Measurements from ENCODE around the gene DUS2.

The DUS2 gene

DNA sequence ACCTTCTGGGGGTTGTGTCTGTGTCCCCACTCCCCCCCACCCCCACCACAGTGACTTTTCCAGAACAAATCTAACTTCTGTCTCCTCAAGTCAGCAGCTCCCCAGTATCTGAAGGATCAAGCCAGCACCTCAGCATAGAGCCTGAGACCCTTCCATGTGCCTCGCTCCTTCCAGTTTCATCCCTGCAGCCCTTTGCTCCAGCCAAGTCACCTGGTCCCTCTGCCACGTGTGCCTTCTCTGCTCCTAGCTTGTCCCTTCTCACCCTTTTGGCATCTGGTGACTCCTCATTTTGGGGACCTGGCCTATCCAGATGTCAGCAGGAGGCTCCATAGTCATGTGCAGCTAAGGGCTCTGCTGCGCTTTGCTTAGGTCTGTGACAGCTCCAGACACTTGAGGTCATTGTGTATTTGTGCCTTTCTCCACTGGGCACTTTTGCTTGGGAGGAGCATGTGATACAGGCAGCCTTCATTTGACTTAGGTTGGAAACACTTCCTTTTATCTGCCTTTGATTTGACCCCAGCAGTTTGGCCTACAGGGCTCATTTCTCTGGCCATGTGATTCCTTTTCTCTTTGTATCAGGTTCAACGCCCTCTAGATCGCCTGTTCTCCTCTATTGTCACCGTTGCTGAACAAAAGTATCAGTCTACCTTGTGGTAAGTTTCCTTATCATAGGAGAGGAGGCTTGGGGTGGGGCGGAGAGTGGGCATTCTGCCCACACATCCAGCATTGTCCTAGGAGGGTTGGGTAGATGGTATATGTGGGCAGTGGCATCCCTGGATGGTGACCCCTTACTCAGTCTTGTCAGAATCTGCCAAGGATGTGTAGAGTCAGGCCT is 55.0 kb downstream of the DUS2 start:
- Histone ChIP-seq H3K4me3 (ENCODE audit: low read length) (no peak overlapping the region), H3K9me3 (ENCODE audit: control insufficient read depth, insufficient read depth, low read length) (no peaks in the 10 kb centered on the region), H3K27ac (ENCODE audit: low read length) (no peak overlapping the region), H3K4me1 (ENCODE audit: control insufficient read depth, insufficient read depth, low read length) (no peaks in the 10 kb centered on the region), H3K36me3 (ENCODE audit: control insufficient read depth, insufficient read depth, low read length) (peaks cover 18% of the 10 kb centered on the region; the same call in 1 of the 2 replicates), H3K27me3 (ENCODE audit: control insufficient read depth, insufficient read depth, low read length) (no peaks in the 10 kb centered on the region)
- no CpG with 5 or more reads among the region's 7 CpGs for whole genome bisulfite sequencing (ENCODE audit: insufficient coverage, insufficient read length)
- no peak for DNase-seq (ENCODE audit: low read depth, low spot score)

DNA sequence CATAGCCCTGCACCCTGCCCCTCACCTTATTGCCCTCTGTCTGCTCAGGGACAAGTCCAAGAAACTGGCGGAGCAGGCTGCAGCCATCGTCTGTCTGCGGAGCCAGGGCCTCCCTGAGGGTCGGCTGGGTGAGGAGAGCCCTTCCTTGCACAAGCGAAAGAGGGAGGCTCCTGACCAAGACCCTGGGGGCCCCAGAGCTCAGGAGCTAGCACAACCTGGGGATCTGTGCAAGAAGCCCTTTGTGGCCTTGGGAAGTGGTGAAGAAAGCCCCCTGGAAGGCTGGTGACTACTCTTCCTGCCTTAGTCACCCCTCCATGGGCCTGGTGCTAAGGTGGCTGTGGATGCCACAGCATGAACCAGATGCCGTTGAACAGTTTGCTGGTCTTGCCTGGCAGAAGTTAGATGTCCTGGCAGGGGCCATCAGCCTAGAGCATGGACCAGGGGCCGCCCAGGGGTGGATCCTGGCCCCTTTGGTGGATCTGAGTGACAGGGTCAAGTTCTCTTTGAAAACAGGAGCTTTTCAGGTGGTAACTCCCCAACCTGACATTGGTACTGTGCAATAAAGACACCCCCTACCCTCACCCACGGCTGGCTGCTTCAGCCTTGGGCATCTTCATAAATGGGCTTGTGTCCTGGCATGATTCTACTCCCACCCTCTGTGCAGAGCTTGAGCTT is 55.8 kb downstream of the DUS2 start:
- Histone ChIP-seq H3K9me3 (ENCODE audit: control insufficient read depth, insufficient read depth, low read length) (no peaks in the 10 kb centered on the region), H3K36me3 (ENCODE audit: control insufficient read depth, insufficient read depth, low read length) (peaks cover 17% of the 10 kb centered on the region; the same call in 1 of the 2 replicates), H3K27ac (ENCODE audit: low read length) (no peak overlapping the region), H3K27me3 (ENCODE audit: control insufficient read depth, insufficient read depth, low read length) (no peaks in the 10 kb centered on the region), H3K4me1 (ENCODE audit: control insufficient read depth, insufficient read depth, low read length) (peaks cover 2% of the 10 kb centered on the region; the same call in 1 of the 2 replicates), H3K4me3 (ENCODE audit: low read length) (no peak overlapping the region)
- no CpG with 5 or more reads among the region's 8 CpGs for WGBS (ENCODE audit: insufficient coverage, insufficient read length)
- DNase-seq (ENCODE audit: low read depth, low spot score) = no peak

DNA sequence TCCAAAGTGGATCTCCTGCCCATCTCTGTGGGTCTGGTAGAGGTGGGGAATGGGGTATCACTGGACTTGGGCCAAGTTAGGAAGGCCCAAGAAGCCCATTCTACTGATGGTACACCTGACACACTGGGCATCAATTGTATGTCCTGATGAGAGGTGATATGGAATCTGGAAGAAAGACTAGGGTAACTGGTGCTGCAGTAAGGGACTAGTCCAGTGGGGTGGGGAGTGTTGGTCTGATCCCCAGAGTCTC is 56.2 kb downstream of the DUS2 start:
- no peak overlapping the region for H3K27ac ChIP-seq (ENCODE audit: low read length)
- H3K4me1 ChIP-seq (ENCODE audit: control insufficient read depth, insufficient read depth, low read length) = peaks cover 2% of the 10 kb centered on the region; the same call in 1 of the 2 replicates
- no peak for DNase-seq (ENCODE audit: low read depth, low spot score)
- no peaks in the 10 kb centered on the region for H3K27me3 ChIP-seq (ENCODE audit: control insufficient read depth, insufficient read depth, low read length)
- peaks cover 14% of the 10 kb centered on the region; the same call in 1 of the 2 replicates for H3K36me3 ChIP-seq (ENCODE audit: control insufficient read depth, insufficient read depth, low read length)
- H3K4me3 ChIP-seq (ENCODE audit: low read length) = no peak overlapping the region
- H3K9me3 ChIP-seq (ENCODE audit: control insufficient read depth, insufficient read depth, low read length) = no peaks in the 10 kb centered on the region

DNA sequence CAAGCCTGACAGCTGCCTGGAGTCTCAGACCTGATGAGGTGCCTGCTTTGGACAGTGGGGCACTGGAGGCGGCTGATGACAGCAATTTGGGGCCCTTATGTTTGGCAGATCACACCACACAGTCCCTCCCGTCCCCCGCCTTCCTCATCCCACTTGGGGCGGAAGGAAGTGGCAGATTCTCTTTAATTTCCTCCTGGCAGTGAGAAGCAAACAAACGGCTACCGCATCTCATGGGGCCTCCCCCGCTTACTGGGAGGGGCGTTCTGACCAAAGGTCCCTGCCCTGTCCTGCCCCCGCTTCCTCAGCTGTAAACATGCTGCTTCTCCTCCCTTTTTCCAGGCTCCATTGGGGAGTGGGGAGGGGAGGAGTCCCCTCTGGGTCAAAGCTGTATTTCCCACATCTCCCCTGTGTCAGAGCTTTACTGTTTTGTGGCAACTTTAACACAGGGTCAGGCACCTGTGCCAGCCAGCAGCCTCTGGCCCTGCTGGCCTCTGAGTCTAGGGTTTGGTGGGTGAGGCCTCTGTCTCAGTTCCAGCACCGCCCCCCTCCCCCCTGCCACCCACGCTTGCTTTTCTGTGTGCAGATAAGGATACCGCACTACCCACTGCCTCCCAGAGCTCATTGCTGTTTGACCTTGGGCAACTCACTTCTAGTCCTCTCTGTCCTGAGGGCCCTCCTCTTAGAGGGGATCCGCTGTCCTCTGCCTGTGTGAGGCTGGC is 56.7 kb downstream of the DUS2 start:
- DNase-seq (ENCODE audit: low read depth, low spot score) = no peak
- Histone ChIP-seq H3K4me1 (ENCODE audit: control insufficient read depth, insufficient read depth, low read length) (peaks cover 2% of the 10 kb centered on the region; the same call in 1 of the 2 replicates), H3K9me3 (ENCODE audit: control insufficient read depth, insufficient read depth, low read length) (no peaks in the 10 kb centered on the region), H3K27ac (ENCODE audit: low read length) (no peak overlapping the region), H3K27me3 (ENCODE audit: control insufficient read depth, insufficient read depth, low read length) (no peaks in the 10 kb centered on the region), H3K36me3 (ENCODE audit: control insufficient read depth, insufficient read depth, low read length) (peaks cover 9% of the 10 kb centered on the region; the same call in 1 of the 2 replicates), H3K4me3 (ENCODE audit: low read length) (no peak overlapping the region)
- no CpG with 5 or more reads among the region's 13 CpGs for WGBS (ENCODE audit: insufficient coverage, insufficient read length)

DNA sequence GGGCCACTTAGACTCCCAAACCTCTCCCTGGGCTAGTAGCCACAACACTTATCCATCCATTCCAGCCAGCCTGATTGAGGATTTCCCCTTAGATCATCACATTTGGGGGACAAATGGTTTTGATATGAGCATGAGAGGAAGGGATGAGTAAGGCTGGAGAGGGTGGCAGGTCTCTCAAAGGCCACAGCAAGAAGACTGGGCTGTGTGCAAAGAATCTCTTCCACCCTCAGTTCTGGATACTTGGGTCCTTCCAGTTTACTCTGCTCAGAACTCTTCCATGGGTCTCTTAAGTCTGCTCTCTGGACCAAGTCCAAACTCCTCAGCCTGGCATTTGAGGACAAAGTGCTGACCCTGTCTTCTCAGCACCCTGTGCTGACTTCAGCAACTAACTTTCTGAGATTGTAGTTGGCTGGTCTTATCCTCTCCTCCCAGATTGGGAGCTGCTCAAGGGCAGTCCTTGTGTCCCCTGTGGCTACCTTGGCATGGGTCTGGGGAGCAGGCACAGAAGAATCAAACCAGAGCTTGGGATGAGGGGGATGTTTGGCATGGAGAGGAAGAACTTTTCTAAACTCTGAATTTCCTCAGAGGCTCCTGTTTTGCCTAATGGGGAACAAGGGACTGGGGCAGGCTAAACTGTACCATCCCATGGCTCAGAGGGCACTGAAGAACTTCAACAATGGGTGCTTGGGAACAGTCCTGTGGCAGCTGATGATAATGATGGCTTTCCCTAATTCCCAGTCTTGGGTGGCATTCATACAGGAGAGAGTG is 59.0 kb downstream of the DUS2 start:
- Histone ChIP-seq H3K27me3 (ENCODE audit: control insufficient read depth, insufficient read depth, low read length) (no peaks in the 10 kb centered on the region), H3K27ac (ENCODE audit: low read length) (no peak overlapping the region), H3K4me3 (ENCODE audit: low read length) (no peak overlapping the region), H3K9me3 (ENCODE audit: control insufficient read depth, insufficient read depth, low read length) (no peaks in the 10 kb centered on the region), H3K4me1 (ENCODE audit: control insufficient read depth, insufficient read depth, low read length) (peaks cover 2% of the 10 kb centered on the region; the same call in 1 of the 2 replicates), H3K36me3 (ENCODE audit: control insufficient read depth, insufficient read depth, low read length) (peaks cover 2% of the 10 kb centered on the region; the same call in 1 of the 2 replicates)
- DNase-seq (ENCODE audit: low read depth, low spot score) = no peak

DNA sequence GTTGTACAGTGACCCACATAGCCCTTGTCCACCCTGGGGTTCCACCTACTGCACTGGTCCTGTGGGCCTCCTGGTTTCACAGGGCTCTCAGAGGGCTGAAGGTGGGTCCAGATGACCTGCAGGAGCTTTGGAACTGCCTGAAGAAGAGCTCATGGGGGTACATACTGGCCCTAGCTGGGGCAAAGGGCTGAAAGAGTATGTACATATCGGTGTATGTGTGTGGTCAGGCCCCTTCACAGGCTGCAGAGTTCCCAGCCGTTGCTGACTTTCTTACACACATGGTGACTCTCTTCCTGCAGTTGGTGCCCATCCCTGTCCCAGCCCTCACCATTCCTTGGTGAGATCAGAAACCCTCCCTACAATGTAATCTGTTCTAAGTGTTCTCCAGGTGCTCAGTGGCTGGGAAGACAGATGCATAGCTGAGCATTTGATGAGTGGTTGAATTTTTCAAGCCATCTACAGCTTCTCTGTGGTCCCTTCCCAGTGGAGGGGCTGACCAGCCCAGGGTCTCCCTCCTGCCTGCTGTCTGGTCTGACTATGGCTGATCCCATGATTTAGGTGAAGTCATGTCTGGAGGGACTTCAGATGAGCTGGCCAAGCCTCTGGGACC is 59.6 kb downstream of the DUS2 start:
- Histone ChIP-seq H3K4me1 (ENCODE audit: control insufficient read depth, insufficient read depth, low read length) (peaks cover 2% of the 10 kb centered on the region; the same call in 1 of the 2 replicates), H3K36me3 (ENCODE audit: control insufficient read depth, insufficient read depth, low read length) (peaks cover 2% of the 10 kb centered on the region; the same call in 1 of the 2 replicates), H3K4me3 (ENCODE audit: low read length) (no peak overlapping the region), H3K27me3 (ENCODE audit: control insufficient read depth, insufficient read depth, low read length) (no peaks in the 10 kb centered on the region), H3K27ac (ENCODE audit: low read length) (no peak overlapping the region), H3K9me3 (ENCODE audit: control insufficient read depth, insufficient read depth, low read length) (no peaks in the 10 kb centered on the region)
- DNase-seq (ENCODE audit: low read depth, low spot score) = no peak
- WGBS (ENCODE audit: insufficient coverage, insufficient read length) = no CpG with 5 or more reads among the region's 2 CpGs

DNA sequence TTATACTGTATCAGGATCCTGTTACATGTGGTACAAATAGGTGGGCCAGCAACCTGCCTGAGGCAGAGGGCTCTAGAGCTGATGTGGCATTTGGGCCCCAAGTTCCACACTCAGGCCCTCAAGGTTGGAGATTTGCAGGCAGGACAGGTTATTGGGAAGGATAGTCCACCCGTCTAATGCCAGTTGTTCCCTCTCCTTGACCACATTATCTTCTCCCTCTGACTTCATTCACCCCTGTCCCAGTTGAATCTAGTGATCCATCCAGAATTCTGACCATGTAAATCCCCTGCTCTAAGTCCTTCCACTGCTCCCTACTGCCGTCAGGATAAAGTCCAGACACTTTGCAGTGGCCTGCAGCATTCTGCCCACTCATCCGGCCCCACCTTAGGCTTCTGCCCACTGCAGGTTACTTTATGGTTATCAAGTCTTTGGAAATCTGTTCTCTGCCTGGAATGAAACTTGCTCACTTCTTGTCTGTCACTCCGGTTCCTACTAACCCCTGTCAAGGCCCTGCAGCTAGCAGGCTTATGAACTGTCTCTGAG is 60.2 kb downstream of the DUS2 start:
- Histone ChIP-seq H3K9me3 (ENCODE audit: control insufficient read depth, insufficient read depth, low read length) (no peaks in the 10 kb centered on the region), H3K36me3 (ENCODE audit: control insufficient read depth, insufficient read depth, low read length) (no peaks in the 10 kb centered on the region), H3K27me3 (ENCODE audit: control insufficient read depth, insufficient read depth, low read length) (no peaks in the 10 kb centered on the region), H3K27ac (ENCODE audit: low read length) (no peak overlapping the region), H3K4me1 (ENCODE audit: control insufficient read depth, insufficient read depth, low read length) (peaks cover 2% of the 10 kb centered on the region; the same call in 1 of the 2 replicates), H3K4me3 (ENCODE audit: low read length) (no peak overlapping the region)
- no CpG with 5 or more reads among the region's 4 CpGs for WGBS (ENCODE audit: insufficient coverage, insufficient read length)
- DNase-seq (ENCODE audit: low read depth, low spot score) = no peak

DNA sequence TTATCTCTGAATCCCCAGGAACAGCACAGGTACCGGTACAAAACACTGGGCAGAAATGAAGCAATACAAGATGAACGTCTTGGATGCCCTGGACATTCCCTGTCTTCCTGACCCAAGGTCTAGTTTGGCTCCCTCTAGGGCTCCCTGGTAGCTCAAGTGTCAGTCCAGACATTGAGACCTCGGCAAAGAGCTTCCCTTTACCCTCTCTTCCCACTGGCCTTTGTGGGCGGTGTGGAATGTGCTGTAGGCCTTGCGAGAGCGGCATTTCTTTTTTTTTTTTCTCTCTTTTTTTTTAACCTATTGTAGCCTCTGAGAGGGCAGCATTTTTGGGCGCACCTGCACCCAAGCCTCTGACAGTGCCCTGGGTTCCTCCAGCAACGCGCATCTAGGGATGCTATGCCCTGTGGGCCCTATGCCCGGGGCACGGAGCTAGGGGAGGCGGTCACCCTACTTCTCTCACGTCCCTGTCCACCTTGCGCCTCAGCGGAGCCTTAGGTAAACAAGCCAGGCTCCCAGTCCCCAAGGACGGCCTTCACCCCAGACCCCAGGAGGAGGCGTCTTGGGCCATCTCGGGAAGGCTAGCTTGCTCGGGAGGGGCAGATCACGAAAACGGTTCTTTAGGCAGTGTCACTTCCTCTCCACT is 60.9 kb downstream of the DUS2 start:
- no peak overlapping the region for H3K27ac ChIP-seq (ENCODE audit: low read length)
- H3K9me3 ChIP-seq (ENCODE audit: control insufficient read depth, insufficient read depth, low read length) = no peaks in the 10 kb centered on the region
- H3K27me3 ChIP-seq (ENCODE audit: control insufficient read depth, insufficient read depth, low read length) = no peaks in the 10 kb centered on the region
- no peak for DNase-seq (ENCODE audit: low read depth, low spot score)
- peak overlapping the region; percentile 46; the same call in 1 of the 2 replicates for H3K4me3 ChIP-seq (ENCODE audit: low read length)
- peaks cover 2% of the 10 kb centered on the region; the same call in 1 of the 2 replicates for H3K4me1 ChIP-seq (ENCODE audit: control insufficient read depth, insufficient read depth, low read length)
- H3K36me3 ChIP-seq (ENCODE audit: control insufficient read depth, insufficient read depth, low read length) = no peaks in the 10 kb centered on the region
- no CpG with 5 or more reads among the region's 21 CpGs for WGBS (ENCODE audit: insufficient coverage, insufficient read length)

GRCh38 chr16:68084504-68085258 is 61.6 kb downstream of the DUS2 start:
- H3K4me3 ChIP-seq (ENCODE audit: low read length) = peak overlapping the region; percentile 46; the same call in 1 of the 2 replicates
- no peaks in the 10 kb centered on the region for H3K27me3 ChIP-seq (ENCODE audit: control insufficient read depth, insufficient read depth, low read length)
- H3K4me1 ChIP-seq (ENCODE audit: control insufficient read depth, insufficient read depth, low read length) = peaks cover 2% of the 10 kb centered on the region; the same call in 1 of the 2 replicates
- H3K27ac ChIP-seq (ENCODE audit: low read length) = no peak overlapping the region
- DNase-seq (ENCODE audit: low read depth, low spot score) = peak; percentile 63
- H3K9me3 ChIP-seq (ENCODE audit: control insufficient read depth, insufficient read depth, low read length) = no peaks in the 10 kb centered on the region
- WGBS (ENCODE audit: insufficient coverage, insufficient read length) = no CpG with 5 or more reads among the region's 45 CpGs
- no peaks in the 10 kb centered on the region for H3K36me3 ChIP-seq (ENCODE audit: control insufficient read depth, insufficient read depth, low read length)
